DND-41 (cell line): ENCODE results near the gene OTUD7B.
A peak's percentile ranks its signal among the peaks of the same experiment; 100 is the strongest.

Experiments used
- ATAC-seq: fragments of 200-7000 bp; cut with Tn5 transposase; 3 replicates; pipeline ENCODE4 v1.9.1; 2021; ENCODE audit warnings: low read depth; ENCODE audit not compliant: insufficient read depth
- DNase-seq: peaks from one replicate; pipeline ENCODE4 v3.0.0-alpha.2; 2020
- H2AFZ ChIP-seq: 2 replicates; pipeline ENCODE4 v1.6.0; 2012; ENCODE audit warnings: low read depth, low read length
- H3K27ac ChIP-seq: 2 replicates; pipeline ENCODE4 v1.5.1; 2012; ENCODE audit warnings: low read length, inconsistent platforms
- H3K27me3 ChIP-seq: fragments of 200-600 bp; sonication (generic); 2 replicates; pipeline ENCODE4 v1.6.0; 2012; ENCODE audit warnings: low read length, mild to moderate bottlenecking, inconsistent platforms; ENCODE audit not compliant: insufficient read depth, poor library complexity
- H3K36me3 ChIP-seq: 2 replicates; pipeline ENCODE4 v1.5.1; 2012; ENCODE audit warnings: low read length, inconsistent platforms; ENCODE audit not compliant: insufficient read depth
- H3K4me1 ChIP-seq: 2 replicates; pipeline ENCODE4 v1.5.1; 2012; ENCODE audit warnings: mild to moderate bottlenecking, low read length; ENCODE audit not compliant: insufficient read depth
- H3K4me2 ChIP-seq: 2 replicates; pipeline ENCODE4 v1.6.0; 2012; ENCODE audit warnings: mild to moderate bottlenecking, moderate library complexity, low read length, inconsistent platforms; ENCODE audit not compliant: insufficient read depth
- H3K4me3 ChIP-seq, 2 experiments: fragments of 200-600 bp in 1 of 2; shearing (Covaris generic) in 1 of 2; 2 replicates each; pipeline ENCODE4 v1.5.1; 2012 to 2016; ENCODE audit warnings: inconsistent platforms in 2 of 2, low read length in 2 of 2, mild to moderate bottlenecking in 2 of 2, low read depth in 1 of 2, moderate library complexity in 1 of 2
- H3K79me2 ChIP-seq: 2 replicates; pipeline ENCODE4 v1.6.0; 2012; ENCODE audit warnings: low read length, inconsistent platforms; ENCODE audit not compliant: insufficient read depth
- H3K9ac ChIP-seq: 2 replicates; pipeline ENCODE4 v1.6.0; 2012; ENCODE audit warnings: low read depth, mild to moderate bottlenecking, inconsistent platforms, low read length, moderate library complexity
- H3K9me3 ChIP-seq: 2 replicates; pipeline ENCODE4 v1.5.1; 2012; ENCODE audit warnings: low read length, moderate library complexity, mild to moderate bottlenecking, inconsistent platforms; ENCODE audit not compliant: insufficient read depth, severe bottlenecking
- H4K20me1 ChIP-seq: 2 replicates; pipeline ENCODE4 v1.6.0; 2012; ENCODE audit warnings: low read length; ENCODE audit not compliant: insufficient read depth
- CTCF ChIP-seq: IDR thresholded peaks from 2 replicates; pipeline ENCODE4 v1.5.1; 2012; ENCODE audit warnings: borderline replicate concordance, low read length, moderate library complexity, mild to moderate bottlenecking; ENCODE audit not compliant: poor library complexity, severe bottlenecking; ENCODE audit errors: extremely low read depth
- EZH2 ChIP-seq: IDR thresholded peaks from 3 replicates; pipeline ENCODE4 v1.6.1; 2012; ENCODE audit warnings: borderline replicate concordance, low read depth, mild to moderate bottlenecking, moderate library complexity, low read length, inconsistent platforms; ENCODE audit not compliant: severe bottlenecking

Gene OTUD7B

GRCh38 chr1:149925751-149926150, 84.8 kb downstream of the OTUD7B start:
- Histone ChIP-seq H3K4me1 (peaks cover 37% of the 10 kb centered on the region), H3K79me2 (peaks cover 33% of the 10 kb centered on the region), H3K27me3 (no peaks in the 10 kb centered on the region), H4K20me1 (peaks cover 26% of the 10 kb centered on the region), H3K9ac (peak overlapping the region; percentile 91; the same call in 1 of the 2 replicates), H3K27ac (no peak overlapping the region), H3K4me3 (peak overlapping the region in 1 of 2 experiments; percentile 94; a peak in 2 of 4 replicates), H3K4me2 (peak overlapping the region; percentile 78), H2AFZ (no peak overlapping the region), H3K9me3 (no peaks in the 10 kb centered on the region), H3K36me3 (peaks cover 53% of the 10 kb centered on the region)
- DNase-seq, result no peak
- TF ChIP-seq EZH2 (no peak), CTCF (no peak)
- no peak for ATAC-seq

GRCh38 chr1:149925345-149925744, 85.2 kb downstream of the OTUD7B start:
- no peak for ATAC-seq

GRCh38 chr1:149923626-149924025, 86.9 kb downstream of the OTUD7B start:
- no peak overlapping the region for H3K4me2 ChIP-seq
- peaks cover 32% of the 10 kb centered on the region for H3K4me1 ChIP-seq
- no peaks in the 10 kb centered on the region for H3K9me3 ChIP-seq
- H3K36me3 ChIP-seq, result peaks cover 53% of the 10 kb centered on the region
- H2AFZ ChIP-seq, result no peak overlapping the region
- ATAC-seq, result no peak
- no peak overlapping the region for H3K4me3 ChIP-seq
- H3K79me2 ChIP-seq, result peaks cover 33% of the 10 kb centered on the region
- no peak overlapping the region for H3K9ac ChIP-seq
- H4K20me1 ChIP-seq, result peaks cover 26% of the 10 kb centered on the region
- H3K27me3 ChIP-seq, result no peaks in the 10 kb centered on the region
- H3K27ac ChIP-seq, result no peak overlapping the region
- no peak for TF ChIP-seq EZH2
- DNase-seq, result no peak

More at GRCh38 chr1:149925345-149925744, 85.2 kb downstream of the OTUD7B start:
- H3K27ac ChIP-seq, result no peak overlapping the region
- H2AFZ ChIP-seq, result no peak overlapping the region
- H3K27me3 ChIP-seq, result no peaks in the 10 kb centered on the region
- no peak for DNase-seq
- H4K20me1 ChIP-seq, result peaks cover 26% of the 10 kb centered on the region
- peaks cover 53% of the 10 kb centered on the region for H3K36me3 ChIP-seq
- H3K9me3 ChIP-seq, result no peaks in the 10 kb centered on the region
- peak overlapping the region; percentile 78; the same call in 1 of the 2 replicates for H3K4me2 ChIP-seq
- peaks cover 37% of the 10 kb centered on the region for H3K4me1 ChIP-seq
- no peak for TF ChIP-seq CTCF
- TF ChIP-seq EZH2, result no peak
- peaks cover 33% of the 10 kb centered on the region for H3K79me2 ChIP-seq
- H3K9ac ChIP-seq, result no peak overlapping the region
- H3K4me3 ChIP-seq, result 0 out of 4 replicates have a peak overlapping the region, but pooled peaks of 1 of the 2 experiments have one; percentile 94

GRCh38 chr1:149917571-149918144, 92.9 kb downstream of the OTUD7B start, which contains the start of gene SV2A:
TSS of gene SV2A (minus strand) at chr1:149917844. CDS start at chr1:149913840, 4,004 bp downstream.
- Histone ChIP-seq H3K9me3 (no peaks in the 10 kb centered on the region), H3K4me2 (peak within 1 kb of the TSS; percentile 74), H3K36me3 (peaks cover 26% of the 10 kb centered on the region), H2AFZ (peak within 1 kb of the TSS; percentile 85), H3K4me1 (peaks cover 39% of the 10 kb centered on the region), H3K27me3 (no peaks in the 10 kb centered on the region), H4K20me1 (no peaks in the 10 kb centered on the region), H3K4me3 (peak within 1 kb of the TSS; percentile 67 to 82), H3K9ac (peak within 1 kb of the TSS; percentile 79), H3K79me2 (peaks cover 34% of the 10 kb centered on the region), H3K27ac (peak within 1 kb of the TSS; percentile 82)
- DNase-seq (peak; percentile 84), ATAC-seq (peak; percentile 93)
- TF ChIP-seq CTCF (no peak), EZH2 (no peak)
